Fibroblast of lung (primary cell): Measurements from ENCODE around the gene MYEOV. TPM values are rescaled to one million over a fixed set of nuclear protein-coding genes. Genes with fewer than 3 reads are reported as not detected.

Source experiments
- DNase-seq, 2 donors: peaks; one replicate each; pipeline versions ENCODE4 v3.0.0 to v3.0.0-alpha.2; 2010; ENCODE audit warnings: low read depth in 2 of 2
- H2AFZ ChIP-seq: 2 replicates; pipeline ENCODE4 v1.5.1; 2012; ENCODE audit warnings: low read length, control low read depth, inconsistent platforms
- H3K27ac ChIP-seq: 2 replicates; pipeline ENCODE4 v1.5.1; 2011; ENCODE audit warnings: low read length, control low read depth; ENCODE audit not compliant: insufficient read depth
- H3K27me3 ChIP-seq: 2 replicates; pipeline ENCODE4 v1.5.1; 2011; ENCODE audit warnings: mild to moderate bottlenecking, low read length; ENCODE audit not compliant: control insufficient read depth, insufficient read depth
- H3K36me3 ChIP-seq: 2 replicates; pipeline ENCODE4 v1.5.1; 2011; ENCODE audit warnings: low read length; ENCODE audit not compliant: control insufficient read depth, insufficient read depth
- H3K4me1 ChIP-seq: 2 replicates; pipeline ENCODE4 v1.5.1; 2011; ENCODE audit warnings: low read length; ENCODE audit not compliant: control insufficient read depth, insufficient read depth; ENCODE audit errors: extremely low read depth
- H3K4me2 ChIP-seq: 2 replicates; pipeline ENCODE4 v1.5.1; 2011; ENCODE audit warnings: low read length, control low read depth; ENCODE audit not compliant: insufficient read depth; ENCODE audit errors: extremely low read depth
- H3K4me3 ChIP-seq, 4 experiments: fragments of 200-600 bp in 1 of 4; sonication (generic) in 1 of 4; replicated peaks in 1 of 4; 2 replicates each; pipeline ENCODE4 v1.5.1; 2011 to 2016; ENCODE audit warnings: low read length in 4 of 4, low read depth in 3 of 4, mild to moderate bottlenecking in 3 of 4, control low read depth in 2 of 4, inconsistent platforms in 1 of 4, mixed read lengths in 1 of 4; ENCODE audit not compliant: insufficient read depth in 1 of 4; ENCODE audit errors: control extremely low read depth in 1 of 4
- H3K79me2 ChIP-seq: 2 replicates; pipeline ENCODE4 v1.5.1; 2012; ENCODE audit warnings: mild to moderate bottlenecking, low read length, inconsistent platforms; ENCODE audit not compliant: control insufficient read depth, insufficient read depth
- H3K9ac ChIP-seq: 2 replicates; pipeline ENCODE4 v1.5.1; 2011; ENCODE audit warnings: mild to moderate bottlenecking, low read length, control low read depth; ENCODE audit not compliant: insufficient read depth
- H3K9me3 ChIP-seq: 2 replicates; pipeline ENCODE4 v1.5.1; 2012; ENCODE audit warnings: low read depth, low read length; ENCODE audit not compliant: control insufficient read depth, insufficient read depth
- H4K20me1 ChIP-seq: 2 replicates; pipeline ENCODE4 v1.5.1; 2011; ENCODE audit warnings: low read length; ENCODE audit not compliant: control insufficient read depth, insufficient read depth; ENCODE audit errors: extremely low read depth
- CTCF ChIP-seq, 2 donors: IDR thresholded peaks in 1 of 2; conservative IDR thresholded peaks in 1 of 2; 1 replicate in 1 of 2; 2 replicates in 1 of 2; pipeline ENCODE4 v1.5.1; 2011 to 2012; ENCODE audit warnings: low read length in 2 of 2, control low read depth in 1 of 2, inconsistent platforms in 1 of 2, low read depth in 1 of 2, mild to moderate bottlenecking in 1 of 2
- EZH2 ChIP-seq: IDR thresholded peaks from 2 replicates; pipeline ENCODE4 v1.5.1; 2012; ENCODE audit warnings: low read length, control low read depth, mild to moderate bottlenecking; ENCODE audit errors: missing control alignments
- polyA plus RNA-seq, 2 donors: library from polyadenylated mRNA; depleted of rRNA in 1 of 2; stranded (reverse) in 1 of 2; unstranded in 1 of 2; fragments of >200 nt; gene quantifications; 2 replicates each; pipeline ENCODE4 v1.2.1, GENCODE V29; 2011 to 2012; ENCODE audit warnings: missing spikeins in 1 of 2
- total RNA-seq: library from RNA; depleted of rRNA; stranded (reverse); fragments of >200 nt; gene quantifications from 2 replicates; pipeline ENCODE4 v1.2.1, GENCODE V29; 2014

Gene MYEOV
- total and polyA plus RNA-seq, 2 donors (not counting 1 experiment from before 2014, with no cell fraction given) = 1.2 to 7.3 TPM

DNA sequence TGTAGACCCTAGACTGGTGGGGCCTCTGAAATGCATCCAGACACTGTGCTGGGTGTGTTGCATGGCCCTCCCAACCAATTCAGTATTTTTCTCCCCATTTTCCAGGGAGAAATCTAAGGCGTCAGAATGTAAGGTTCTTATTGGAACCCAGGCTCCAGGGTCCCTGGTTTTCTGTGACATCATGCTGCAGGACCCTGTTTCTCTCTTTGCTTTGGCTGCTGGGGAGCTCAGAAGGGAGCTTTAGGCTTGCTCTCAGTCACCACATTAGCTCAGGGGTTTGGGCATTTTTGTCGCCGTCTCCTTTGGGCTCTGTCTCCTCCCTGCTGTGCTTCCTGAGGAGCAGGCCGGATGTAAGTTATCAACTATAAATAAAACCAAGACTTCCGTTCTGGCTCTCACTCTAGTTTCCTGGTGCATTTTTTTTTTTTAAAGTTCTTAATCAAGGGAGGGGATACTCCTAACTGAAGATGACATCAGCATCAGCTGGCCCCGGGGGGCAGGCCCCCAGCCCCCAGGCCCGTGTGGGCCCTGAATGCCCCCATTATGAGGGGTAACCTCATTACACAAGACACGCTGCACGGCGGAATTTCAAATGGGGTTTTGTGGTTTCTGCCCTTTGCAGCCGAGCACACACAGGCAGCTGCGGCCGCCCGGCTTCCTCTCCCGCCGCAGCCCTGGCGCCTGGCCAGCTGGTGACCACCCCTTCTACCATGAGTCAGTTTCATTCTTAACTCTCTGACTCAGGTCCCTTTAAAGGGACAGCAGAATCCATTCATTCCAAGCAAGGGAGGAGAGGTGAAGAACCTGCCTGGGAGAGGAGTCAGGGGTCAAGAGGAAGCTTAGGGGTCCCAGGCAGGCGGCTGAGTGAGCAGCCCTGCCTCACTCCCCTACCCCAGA is 3.2 kb downstream of the MYEOV start:
- Histone ChIP-seq H3K4me1 (peaks cover 48% of the 10 kb centered on the region), H3K4me2 (peak overlapping the region; percentile 60), H3K79me2 (peaks cover 7% of the 10 kb centered on the region), H3K9ac (peak overlapping the region; percentile 40), H4K20me1 (no peaks in the 10 kb centered on the region), H3K36me3 (no peaks in the 10 kb centered on the region), H2AFZ (no peak overlapping the region), H3K4me3 (peak overlapping the region in 2 of 4 experiments; percentile 14 to 29), H3K27ac (peak overlapping the region; percentile 94), H3K9me3 (no peaks in the 10 kb centered on the region), H3K27me3 (no peaks in the 10 kb centered on the region)
- no peak for TF ChIP-seq CTCF (conservative IDR thresholded peaks at IDR 0.05 in 1 of 2, IDR thresholded peaks at IDR 0.05 in 1 of 2; ENCODE audit: low read depth in 1 of 2, low read length in 2 of 2)
- no peak for TF ChIP-seq EZH2
- DNase-seq = peak; percentile 98 to 100

DNA sequence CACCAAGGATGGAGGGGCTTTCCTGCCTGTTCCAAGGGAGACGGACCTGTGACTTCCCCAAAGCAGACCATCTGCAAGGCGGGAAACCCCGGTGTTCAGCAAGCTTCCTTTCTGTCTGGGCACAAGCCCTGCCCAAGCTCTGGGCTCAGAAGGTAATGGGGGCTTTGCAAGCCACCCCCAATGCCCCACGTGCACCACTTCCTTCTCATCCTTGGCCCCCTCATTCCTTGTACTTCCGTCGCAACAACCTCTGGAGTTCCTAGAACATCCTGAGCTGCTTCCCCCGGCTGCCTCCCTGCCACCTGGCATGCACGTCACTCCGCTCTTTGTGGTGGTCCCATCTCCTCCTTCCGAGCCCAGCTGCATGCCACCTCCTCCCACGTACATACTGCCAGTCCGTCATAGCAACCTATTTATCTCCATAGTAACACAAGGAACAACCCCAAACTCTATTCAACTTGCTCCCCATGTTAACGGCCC is 3.9 kb downstream of the MYEOV start:
- H3K9ac ChIP-seq = peak overlapping the region; percentile 43
- peaks cover 9% of the 10 kb centered on the region for H3K79me2 ChIP-seq
- H3K36me3 ChIP-seq = no peaks in the 10 kb centered on the region
- H3K9me3 ChIP-seq = no peaks in the 10 kb centered on the region
- TF ChIP-seq EZH2 (no peak), CTCF (conservative IDR thresholded peaks at IDR 0.05 in 1 of 2, IDR thresholded peaks at IDR 0.05 in 1 of 2; ENCODE audit: low read depth in 1 of 2, low read length in 2 of 2) (no peak)
- no peak overlapping the region for H2AFZ ChIP-seq
- peaks cover 55% of the 10 kb centered on the region for H3K4me1 ChIP-seq
- H3K27ac ChIP-seq = peak overlapping the region; percentile 94
- no peaks in the 10 kb centered on the region for H4K20me1 ChIP-seq
- H3K27me3 ChIP-seq = no peaks in the 10 kb centered on the region
- H3K4me3 ChIP-seq = no peak overlapping the region
- peak overlapping the region; percentile 60 for H3K4me2 ChIP-seq
- DNase-seq = peak; percentile 20 to 76

DNA sequence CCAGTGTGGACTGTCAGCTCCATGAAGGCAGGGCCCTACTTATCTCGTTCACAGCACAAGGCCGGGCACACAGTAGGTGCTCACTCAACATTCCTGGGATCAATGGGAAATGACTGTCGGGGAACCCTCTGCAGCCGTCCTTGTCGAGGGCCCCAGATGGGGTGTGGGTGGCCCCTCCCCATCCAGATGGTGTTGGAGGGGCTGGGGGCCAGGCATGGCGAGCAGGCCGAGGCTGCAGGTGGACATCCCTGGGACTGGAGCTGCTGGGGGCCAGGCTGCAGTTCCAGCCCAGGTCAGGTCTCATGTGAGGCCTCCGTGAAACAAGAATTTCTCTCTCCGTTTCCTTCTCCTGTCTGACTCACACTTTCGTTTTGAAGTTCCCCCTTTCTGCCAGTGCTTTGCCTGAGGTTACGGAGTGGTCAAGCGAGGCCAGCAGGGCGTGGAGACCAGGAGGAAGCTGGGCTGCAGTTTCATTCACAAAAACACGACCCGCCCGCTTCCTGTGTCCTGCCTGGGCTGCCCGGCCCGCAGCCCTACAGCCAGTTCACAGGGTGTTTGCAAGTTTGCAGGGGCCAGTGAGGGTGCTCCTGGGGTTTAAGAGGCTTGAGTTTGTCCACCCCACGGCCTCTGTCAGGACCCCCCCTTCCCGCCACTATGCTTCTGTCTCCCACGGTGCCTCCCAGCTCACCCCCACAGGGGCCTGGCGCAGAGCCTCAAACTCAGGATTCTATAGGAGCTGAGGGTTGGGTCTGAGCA is 4.5 kb downstream of the MYEOV start:
- Histone ChIP-seq H3K4me3 (peak overlapping the region in 1 of 4 experiments; percentile 19), H3K36me3 (no peaks in the 10 kb centered on the region), H3K79me2 (peaks cover 14% of the 10 kb centered on the region), H3K9ac (peak overlapping the region; percentile 70), H3K27ac (peak overlapping the region; percentile 94), H2AFZ (no peak overlapping the region), H4K20me1 (no peaks in the 10 kb centered on the region), H3K9me3 (no peaks in the 10 kb centered on the region), H3K27me3 (no peaks in the 10 kb centered on the region), H3K4me2 (peak overlapping the region; percentile 60), H3K4me1 (peaks cover 57% of the 10 kb centered on the region)
- peak; percentile 83 to 88 for DNase-seq
- TF ChIP-seq EZH2 (no peak), CTCF (conservative IDR thresholded peaks at IDR 0.05 in 1 of 2, IDR thresholded peaks at IDR 0.05 in 1 of 2; ENCODE audit: low read depth in 1 of 2, low read length in 2 of 2) (no peak)
